Cardiac fibroblast (primary cell): ENCODE results near the gene TERT.

Experiments
- DNase-seq, 2 donors: peaks; one replicate each; pipeline versions ENCODE4 v3.0.0 to v3.0.0-alpha.2; 2010; ENCODE audit warnings: low read depth in 2 of 2
- H3K4me3 ChIP-seq, 2 donors: replicated peaks in 1 of 2; 1 replicate in 1 of 2; 2 replicates in 1 of 2; pipeline ENCODE4 v1.5.1; 2011; ENCODE audit warnings: low read depth in 2 of 2, low read length in 2 of 2, mild to moderate bottlenecking in 2 of 2, moderate library complexity in 1 of 2
- CTCF ChIP-seq: IDR thresholded peaks from one replicate; pipeline ENCODE4 v1.5.1; 2011; ENCODE audit warnings: low read depth, mild to moderate bottlenecking, low read length, inconsistent platforms

Gene TERT

GRCh38 chr5:1206521-1207412, 88.1 kb downstream of the TERT start:
- TF ChIP-seq CTCF, result no peak
- H3K4me3 ChIP-seq, result no peak overlapping the region
- DNase-seq, result no peak

- no peak for DNase-seq
- no peak overlapping the region for H3K4me3 ChIP-seq
- TF ChIP-seq CTCF, result no peak
These were observed 89.3 kb downstream of the TERT start for GRCh38 chr5:1205255-1206180.

- DNase-seq, result peak; percentile 21 to 31
- no peak overlapping the region for H3K4me3 ChIP-seq
- peak; percentile 35 for TF ChIP-seq CTCF
These were observed 90.1 kb downstream of the TERT start for GRCh38 chr5:1204693-1205242.

- no peak for TF ChIP-seq CTCF
- no peak for DNase-seq
These were observed 90.7 kb downstream of the TERT start for GRCh38 chr5:1203968-1204692.

GRCh38 chr5:1203311-1203967, 91.4 kb downstream of the TERT start:
- TF ChIP-seq CTCF, result no peak
- DNase-seq, result no peak
- no peak overlapping the region for H3K4me3 ChIP-seq

More at GRCh38 chr5:1203968-1204692, 90.7 kb downstream of the TERT start:
- no peak overlapping the region for H3K4me3 ChIP-seq
